A673 (cell line): ENCODE measurements around the gene SERGEF. TPM values are rescaled to one million over a fixed set of nuclear protein-coding genes. Genes with fewer than 3 reads are reported as not detected.

Experiments
- BruUV-seq: library from RNA; stranded (reverse); fragments of 400-500 nt; replicated peaks from 2 replicates; lab custom pipeline; 2021; lab: Mats Ljungman, UMichigan
- CTCF ChIA-PET: fragments of 300-600 bp; sonication (Branson Sonifier 250); formaldehyde crosslinking; loops from one replicate; lab custom pipeline; 2022; ENCODE audit warnings: antibody characterized with exemption; lab: Charles Lee
- POLR2A ChIA-PET: fragments of 300-600 bp; sonication (Branson Sonifier 250); formaldehyde crosslinking; loops from one replicate; lab custom pipeline; 2022; ENCODE audit warnings: antibody characterized with exemption; ENCODE audit not compliant: low non-redundant PET; lab: Charles Lee
- DNase-seq: peaks from one replicate; pipeline ENCODE4 v3.0.0-alpha.2; 2015; ENCODE audit warnings: low spot score
- H3K27ac ChIP-seq: fragments of 200-600 bp; sonication (generic); 2 replicates; pipeline ENCODE4 v1.5.1; 2016; ENCODE audit warnings: mixed run types, low read depth, mild to moderate bottlenecking, mixed read lengths, antibody characterized with exemption, low read length; ENCODE audit not compliant: poor library complexity, severe bottlenecking
- H3K27me3 ChIP-seq: fragments of 200-600 bp; sonication (generic); replicated peaks from 2 replicates; pipeline ENCODE4 v1.6.1; 2017; ENCODE audit warnings: mixed run types, low read depth, mild to moderate bottlenecking, mixed read lengths, antibody characterized with exemption, low read length; ENCODE audit not compliant: insufficient read depth, poor library complexity
- H3K36me3 ChIP-seq: fragments of 200-600 bp; sonication (generic); 2 replicates; pipeline ENCODE4 v1.6.1; 2016; ENCODE audit warnings: mixed run types, mild to moderate bottlenecking, mixed read lengths, antibody characterized with exemption, low read length; ENCODE audit not compliant: insufficient read depth, poor library complexity, severe bottlenecking
- H3K4me1 ChIP-seq: fragments of 200-600 bp; sonication (generic); 2 replicates; pipeline ENCODE4 v1.6.1; 2017; ENCODE audit warnings: mixed run types, mild to moderate bottlenecking, mixed read lengths, antibody characterized with exemption, low read length; ENCODE audit not compliant: insufficient read depth, poor library complexity, severe bottlenecking
- H3K4me3 ChIP-seq: fragments of 200-600 bp; sonication (generic); 2 replicates; pipeline ENCODE4 v1.5.1; 2016; ENCODE audit warnings: low read depth, mixed run types, mild to moderate bottlenecking, mixed read lengths, low read length; ENCODE audit not compliant: poor library complexity, severe bottlenecking
- H3K9me3 ChIP-seq: fragments of 200-600 bp; sonication (generic); 2 replicates; pipeline ENCODE4 v1.6.1; 2016; ENCODE audit warnings: mixed run types, low read depth, mild to moderate bottlenecking, mixed read lengths, antibody characterized with exemption, low read length; ENCODE audit not compliant: poor library complexity, severe bottlenecking
- EZH2 ChIP-seq: fragments of 200-600 bp; sonication (generic); IDR thresholded peaks from 2 replicates; pipeline ENCODE4 v1.6.1; 2017; ENCODE audit warnings: borderline replicate concordance, low read depth, mild to moderate bottlenecking, mixed read lengths, antibody characterized with exemption, low read length; ENCODE audit not compliant: poor library complexity, severe bottlenecking
- intact Hi-C: fragments of 100-400 bp; cut with micrococcal nuclease; formaldehyde crosslinking; loops from one replicate; pipeline ENCODE4 v1.10.0; 2022; ENCODE audit not compliant: unreplicated experiment
- total RNA-seq: library from RNA; stranded (reverse); gene quantifications from 2 replicates; pipeline ENCODE4 v1.2.3, GENCODE V29; 2021
- TF ChIP-seq, protein P1 (sequence below): fragments of 300-800, 200-600 bp; sonication (generic); conservative IDR thresholded peaks from 2 replicates; pipeline ENCODE4 v1.5.1; 2017; ENCODE audit warnings: low read depth, mild to moderate bottlenecking, antibody characterized with exemption, low read length, moderate library complexity, mixed read lengths

Gene SERGEF
- total RNA-seq, 1 experiment from 2014 or later, result 15.2 TPM

- Histone ChIP-seq H3K36me3 (no peaks in the 10 kb centered on the region), H3K27ac (no peak overlapping the region), H3K9me3 (no peaks in the 10 kb centered on the region), H3K27me3 (no peaks in the 10 kb centered on the region), H3K4me3 (no peak overlapping the region), H3K4me1 (no peaks in the 10 kb centered on the region)
- POLR2A ChIA-PET, result no interaction called here
- CTCF ChIA-PET, result interaction anchor here (1.2 kb wide), 1 partner anchor 208 kb away, joined by 3 read pairs; no protein-coding TSS in a partner anchor
- BruUV-seq, result no TSS peak
- TF ChIP-seq, protein P1, sequence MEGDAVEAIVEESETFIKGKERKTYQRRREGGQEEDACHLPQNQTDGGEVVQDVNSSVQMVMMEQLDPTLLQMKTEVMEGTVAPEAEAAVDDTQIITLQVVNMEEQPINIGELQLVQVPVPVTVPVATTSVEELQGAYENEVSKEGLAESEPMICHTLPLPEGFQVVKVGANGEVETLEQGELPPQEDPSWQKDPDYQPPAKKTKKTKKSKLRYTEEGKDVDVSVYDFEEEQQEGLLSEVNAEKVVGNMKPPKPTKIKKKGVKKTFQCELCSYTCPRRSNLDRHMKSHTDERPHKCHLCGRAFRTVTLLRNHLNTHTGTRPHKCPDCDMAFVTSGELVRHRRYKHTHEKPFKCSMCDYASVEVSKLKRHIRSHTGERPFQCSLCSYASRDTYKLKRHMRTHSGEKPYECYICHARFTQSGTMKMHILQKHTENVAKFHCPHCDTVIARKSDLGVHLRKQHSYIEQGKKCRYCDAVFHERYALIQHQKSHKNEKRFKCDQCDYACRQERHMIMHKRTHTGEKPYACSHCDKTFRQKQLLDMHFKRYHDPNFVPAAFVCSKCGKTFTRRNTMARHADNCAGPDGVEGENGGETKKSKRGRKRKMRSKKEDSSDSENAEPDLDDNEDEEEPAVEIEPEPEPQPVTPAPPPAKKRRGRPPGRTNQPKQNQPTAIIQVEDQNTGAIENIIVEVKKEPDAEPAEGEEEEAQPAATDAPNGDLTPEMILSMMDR, result no peak
- TF ChIP-seq EZH2, result no peak
- DNase-seq, result no peak
- intact Hi-C loops, result loop anchor here (5.0 kb wide), 1 partner anchor 77 kb away; no protein-coding TSS in a partner anchor
Observed at GRCh38 chr11:17765356-17766072, 247.3 kb downstream of the SERGEF start.

GRCh38 chr11:17764446-17765218 lies 248.2 kb downstream of the SERGEF start:
- H3K36me3 ChIP-seq, result no peaks in the 10 kb centered on the region
- H3K27ac ChIP-seq, result no peak overlapping the region
- H3K27me3 ChIP-seq, result no peaks in the 10 kb centered on the region
- H3K4me3 ChIP-seq, result no peak overlapping the region
- no peak for DNase-seq
- H3K4me1 ChIP-seq, result no peaks in the 10 kb centered on the region
- POLR2A ChIA-PET, result no interaction called here
- TF ChIP-seq, protein P1, result no peak
- no peak for TF ChIP-seq EZH2
- BruUV-seq, result no TSS peak
- H3K9me3 ChIP-seq, result no peaks in the 10 kb centered on the region
- intact Hi-C loops, result loop anchor here (5.0 kb wide), 1 partner anchor 78 kb away; no protein-coding TSS in a partner anchor
- CTCF ChIA-PET, result interaction anchor here (1.2 kb wide), 1 partner anchor 209 kb away, joined by 3 read pairs; no protein-coding TSS in a partner anchor

DNA sequence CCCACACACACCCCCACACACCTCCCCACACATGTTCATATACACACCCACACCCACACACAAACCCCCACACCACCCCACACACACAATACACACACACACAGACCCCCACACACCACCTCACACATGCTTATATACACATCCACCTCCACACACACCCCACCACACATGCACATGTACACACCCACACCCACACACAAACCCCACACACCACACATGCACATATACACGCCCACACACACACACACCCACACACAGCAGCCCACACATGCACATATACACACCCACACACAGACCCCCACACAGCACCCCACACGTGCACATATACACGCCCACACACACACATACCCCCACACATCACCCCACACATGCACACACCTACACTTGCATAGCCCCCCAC lies 249.1 kb downstream of the SERGEF start:
- no peak overlapping the region for H3K4me3 ChIP-seq
- no peak for DNase-seq
- H3K4me1 ChIP-seq, result no peaks in the 10 kb centered on the region
- ChIA-PET POLR2A (no interaction called here), CTCF (no interaction called here)
- BruUV-seq, result no TSS peak
- intact Hi-C loops, result no loop called here
- no peaks in the 10 kb centered on the region for H3K9me3 ChIP-seq
- TF ChIP-seq, protein P1, result no peak
- no peaks in the 10 kb centered on the region for H3K27me3 ChIP-seq
- H3K36me3 ChIP-seq, result no peaks in the 10 kb centered on the region
- H3K27ac ChIP-seq, result no peak overlapping the region
